Measurements from ENCODE around the gene THUMPD2. TPM values are rescaled to one million over a fixed set of nuclear protein-coding genes. Genes with fewer than 3 reads are reported as not detected.
"Not testable (repeated sequence)": the region's sequence is repeated elsewhere in the genome, so short reads cannot be mapped to it uniquely, and the experiment has no call there.

Gene THUMPD2
- total RNA-seq, 3 donors from 2014 or later, result 8.4 to 11.4 (median 8.7) TPM

GRCh38 chr2:39803839-39804238 is 24.8 kb upstream of the THUMPD2 start:
- Histone ChIP-seq H3K36me3 (ENCODE audit: low read depth) (no peaks in the 10 kb centered on the region), H3K4me3 (no peak overlapping the region), H3K4me1 (ENCODE audit: low read depth) (no peaks in the 10 kb centered on the region), H3K9me3 (peaks cover 9% of the 10 kb centered on the region)
- no peak for DNase-seq
- ATAC-seq, result no peak
- intact Hi-C loops (cut with DNase I, micrococcal nuclease), result no loop called here
- no peak for TF ChIP-seq CTCF (IDR thresholded peaks at IDR 0.05)

GRCh38 chr2:39800752-39801151 is 21.7 kb upstream of the THUMPD2 start:
- no peak for DNase-seq
- intact Hi-C loops (cut with DNase I, micrococcal nuclease), result no loop called here
- Histone ChIP-seq H3K9me3 (peaks cover 9% of the 10 kb centered on the region), H3K4me1 (ENCODE audit: low read depth) (no peaks in the 10 kb centered on the region), H3K4me3 (no peak overlapping the region), H3K36me3 (ENCODE audit: low read depth) (no peaks in the 10 kb centered on the region)
- no peak for TF ChIP-seq CTCF (IDR thresholded peaks at IDR 0.05)
- ATAC-seq, result no peak

- Histone ChIP-seq H3K36me3 (ENCODE audit: low read depth) (no peaks in the 10 kb centered on the region), H3K4me1 (ENCODE audit: low read depth) (no peaks in the 10 kb centered on the region), H3K9me3 (no peaks in the 10 kb centered on the region), H3K4me3 (no peak overlapping the region)
- ATAC-seq, result no peak
- no peak for TF ChIP-seq CTCF (IDR thresholded peaks at IDR 0.05)
- intact Hi-C loops (cut with DNase I, micrococcal nuclease), result no loop called here
- no peak for DNase-seq
These were observed 17.1 kb upstream of the THUMPD2 start for GRCh38 chr2:39796134-39796533.

- H3K9me3 ChIP-seq; H3K36me3 ChIP-seq (ENCODE audit: low read depth); intact Hi-C loops (cut with DNase I, micrococcal nuclease); DNase-seq; ATAC-seq; H3K4me1 ChIP-seq (ENCODE audit: low read depth); H3K4me3 ChIP-seq: not testable (repeated sequence)
These were observed 11.3 kb upstream of the THUMPD2 start for GRCh38 chr2:39790216-39790818.

- Histone ChIP-seq H3K36me3 (ENCODE audit: low read depth) (no peaks in the 10 kb centered on the region), H3K4me3 (no peak overlapping the region), H3K4me1 (ENCODE audit: low read depth) (no peaks in the 10 kb centered on the region), H3K9me3 (peaks cover 6% of the 10 kb centered on the region)
- DNase-seq, result no peak
- intact Hi-C loops (cut with DNase I, micrococcal nuclease), result no loop called here
- ATAC-seq, result no peak
- TF ChIP-seq CTCF (IDR thresholded peaks at IDR 0.05), result no peak
These were observed 8.9 kb upstream of the THUMPD2 start for GRCh38 chr2:39787950-39788349.

- DNase-seq (no peak), ATAC-seq (no peak)
- Histone ChIP-seq H3K4me1 (ENCODE audit: low read depth) (no peaks in the 10 kb centered on the region), H3K36me3 (ENCODE audit: low read depth) (no peaks in the 10 kb centered on the region), H3K9me3 (peaks cover 6% of the 10 kb centered on the region), H3K4me3 (no peak overlapping the region)
- intact Hi-C loops (cut with DNase I, micrococcal nuclease), result no loop called here
- TF ChIP-seq CTCF (IDR thresholded peaks at IDR 0.05), result no peak
These were observed 7.9 kb upstream of the THUMPD2 start for GRCh38 chr2:39786761-39787522.

All from mucosa of descending colon (tissue), 3 donors.